H1 (cell line): ENCODE data around the gene TBC1D7. TPM values are rescaled to one million over a fixed set of nuclear protein-coding genes. Genes with fewer than 3 reads are reported as not detected.

ENCODE experiments used
- CTCF ChIA-PET: fragments of 300-600 bp; sonication (Branson Sonifier 250); formaldehyde crosslinking; loops from one replicate; lab custom pipeline; 2021; ENCODE audit not compliant: partially characterized antibody; lab: Charles Lee
- POLR2A ChIA-PET: fragments of 300-600 bp; sonication (Branson Sonifier 250); formaldehyde crosslinking; loops from one replicate; lab custom pipeline; 2021; ENCODE audit warnings: inconsistent platforms; ENCODE audit not compliant: partially characterized antibody; lab: Charles Lee
- DNase-seq, 2 experiments: peaks; one replicate each; pipeline versions ENCODE4 v3.0.0 to v3.0.0-alpha.2; 2010 to 2022; ENCODE audit warnings: low spot score in 2 of 2, low read depth in 1 of 2, mixed read lengths in 1 of 2
- FAIRE-seq: peaks from 2 replicates; lab custom pipeline; 2011; peaks lifted over from hg19 to GRCh38; lab: Jason Lieb, UNC
- H2AFZ ChIP-seq: 2 replicates; pipeline ENCODE4 v1.8.1; 2012; ENCODE audit warnings: low read length, inconsistent platforms
- H2AK5ac ChIP-seq: 2 replicates; pipeline ENCODE4 v1.6.1; 2013; ENCODE audit warnings: low read depth, low read length
- H2BK120ac ChIP-seq: replicated peaks from 2 replicates; pipeline ENCODE3; 2013; ENCODE audit warnings: low read depth, low read length, inconsistent platforms
- H2BK12ac ChIP-seq: 2 replicates; pipeline ENCODE4 v1.6.1; 2013; ENCODE audit warnings: low read depth, low read length
- H2BK15ac ChIP-seq: 2 replicates; pipeline ENCODE4 v1.6.1; 2013; ENCODE audit warnings: low read length
- H2BK20ac ChIP-seq: 2 replicates; pipeline ENCODE4 v1.6.1; 2013; ENCODE audit warnings: low read length
- H2BK5ac ChIP-seq: 2 replicates; pipeline ENCODE4 v1.6.1; 2013; ENCODE audit warnings: low read depth, low read length
- H3K14ac ChIP-seq: 2 replicates; pipeline ENCODE4 v1.6.1; 2013; ENCODE audit warnings: inconsistent platforms; ENCODE audit not compliant: insufficient read length
- H3K18ac ChIP-seq: 2 replicates; pipeline ENCODE4 v1.6.1; 2013; ENCODE audit warnings: low read length; ENCODE audit errors: extremely low read depth
- H3K23ac ChIP-seq: 2 replicates; pipeline ENCODE4 v1.6.1; 2013; ENCODE audit warnings: inconsistent platforms; ENCODE audit not compliant: insufficient read length
- H3K23me2 ChIP-seq: 2 replicates; pipeline ENCODE4 v1.6.1; 2013; ENCODE audit warnings: low read depth, low read length
- H3K27ac ChIP-seq: 2 replicates; pipeline ENCODE4 v1.6.1; 2011; ENCODE audit warnings: low read depth, low read length, inconsistent platforms
- H3K27me3 ChIP-seq, 4 experiments: replicated peaks in 1 of 4; 1 replicate in 1 of 4; 2 replicates in 3 of 4; pipeline versions ENCODE4 v1.6.1 to v1.8.1; 2011 to 2013; ENCODE audit warnings: low read length in 3 of 4, mild to moderate bottlenecking in 3 of 4, inconsistent platforms in 2 of 4, mixed read lengths in 2 of 4, moderate library complexity in 1 of 4; ENCODE audit not compliant: control insufficient read depth in 3 of 4, insufficient read depth in 3 of 4; ENCODE audit errors: extremely low read depth in 1 of 4
- H3K36me3 ChIP-seq, 4 experiments: 2 replicates each; pipeline versions ENCODE4 v1.6.1 to v1.8.1; 2011 to 2013; ENCODE audit warnings: mild to moderate bottlenecking in 4 of 4, low read length in 3 of 4, moderate library complexity in 2 of 4, control low read depth in 1 of 4, inconsistent platforms in 1 of 4; ENCODE audit not compliant: insufficient read depth in 4 of 4, control insufficient read depth in 2 of 4
- H3K4ac ChIP-seq: replicated peaks from 2 replicates; pipeline ENCODE3; 2013; ENCODE audit warnings: low read length, low read depth, mixed read lengths, inconsistent platforms; ENCODE audit not compliant: insufficient read length
- H3K4me1 ChIP-seq, 4 experiments: replicated peaks in 1 of 4; 1 replicate in 1 of 4; 2 replicates in 3 of 4; pipeline versions ENCODE4 v1.6.1 to v1.8.1; 2011 to 2013; ENCODE audit warnings: low read length in 3 of 4, inconsistent platforms in 2 of 4, mixed read lengths in 1 of 4; ENCODE audit not compliant: insufficient read depth in 4 of 4, control insufficient read depth in 3 of 4
- H3K4me2 ChIP-seq, 2 experiments: 2 replicates each; pipeline versions ENCODE4 v1.6.1 to v1.8.1; 2011 to 2013; ENCODE audit warnings: low read depth in 2 of 2, low read length in 2 of 2, control low read depth in 1 of 2, inconsistent platforms in 1 of 2, mild to moderate bottlenecking in 1 of 2; ENCODE audit not compliant: insufficient read depth in 1 of 2
- H3K4me3 ChIP-seq, 4 experiments: fragments of 200-600, 300-600 bp in 1 of 4; sonication (generic), shearing (Covaris generic), sonication (Bioruptor Twin) in 1 of 4; 2 replicates each; pipeline versions ENCODE4 v1.5.1 to v1.8.1; 2011 to 2016; ENCODE audit warnings: low read length in 4 of 4, low read depth in 3 of 4, control low read depth in 2 of 4, inconsistent platforms in 2 of 4, mild to moderate bottlenecking in 2 of 4, mixed read lengths in 1 of 4, moderate library complexity in 1 of 4; ENCODE audit not compliant: insufficient read depth in 2 of 4; ENCODE audit errors: extremely low read depth in 1 of 4
- H3K56ac ChIP-seq: replicated peaks from 2 replicates; pipeline ENCODE3; 2013; ENCODE audit warnings: low read depth, mild to moderate bottlenecking, mixed read lengths, low read length, inconsistent platforms; ENCODE audit not compliant: insufficient read length
- H3K79me1 ChIP-seq: 2 replicates; pipeline ENCODE4 v1.6.1; 2013; ENCODE audit warnings: low read depth, low read length, control low read depth
- H3K79me2 ChIP-seq, 2 experiments: 2 replicates each; pipeline versions ENCODE4 v1.6.1 to v1.8.1; 2012 to 2013; ENCODE audit warnings: low read length in 2 of 2, mild to moderate bottlenecking in 2 of 2, inconsistent platforms in 1 of 2; ENCODE audit not compliant: insufficient read depth in 2 of 2, control insufficient read depth in 1 of 2
- H3K9ac ChIP-seq, 4 experiments: replicated peaks in 1 of 4; 1 replicate in 1 of 4; 2 replicates in 3 of 4; pipeline versions ENCODE4 v1.6.1 to v1.8.1; 2011 to 2013; ENCODE audit warnings: low read depth in 3 of 4, low read length in 3 of 4, control low read depth in 2 of 4, mild to moderate bottlenecking in 2 of 4, moderate library complexity in 2 of 4, inconsistent platforms in 1 of 4; ENCODE audit errors: extremely low read depth in 1 of 4
- H3K9me3 ChIP-seq, 2 experiments: 2 replicates each; pipeline versions ENCODE4 v1.6.1 to v1.8.1; 2012 to 2013; ENCODE audit warnings: mild to moderate bottlenecking in 2 of 2, moderate library complexity in 2 of 2, control low read depth in 1 of 2, inconsistent platforms in 1 of 2, low read depth in 1 of 2, low read length in 1 of 2, mixed read lengths in 1 of 2; ENCODE audit not compliant: insufficient read depth in 2 of 2
- H4K20me1 ChIP-seq, 2 experiments: replicated peaks in 1 of 2; 2 replicates each; pipeline versions ENCODE3 to v1.8.1; 2011 to 2013; ENCODE audit warnings: inconsistent platforms in 2 of 2, low read length in 2 of 2, mild to moderate bottlenecking in 1 of 2; ENCODE audit not compliant: insufficient read depth in 2 of 2, control insufficient read depth in 1 of 2
- H4K5ac ChIP-seq: 2 replicates; pipeline ENCODE4 v1.6.1; 2013; ENCODE audit warnings: low read length, low read depth, mixed read lengths, inconsistent platforms; ENCODE audit not compliant: insufficient read length
- H4K8ac ChIP-seq: 2 replicates; pipeline ENCODE4 v1.8.0; 2013; ENCODE audit warnings: mild to moderate bottlenecking, moderate library complexity, low read length, inconsistent platforms; ENCODE audit not compliant: insufficient read depth; ENCODE audit errors: extremely low read depth
- H4K91ac ChIP-seq: replicated peaks from 2 replicates; pipeline ENCODE3; 2013; ENCODE audit warnings: low read length, mixed read lengths, inconsistent platforms; ENCODE audit not compliant: insufficient read length
- ASH2L ChIP-seq: fragments of 200-600, 300-600 bp; sonication (generic); IDR thresholded peaks from one replicate; pipeline ENCODE4 v1.7.1; 2017; ENCODE audit warnings: low read length
- BCL11A ChIP-seq, 2 experiments: IDR thresholded peaks; one replicate each; pipeline ENCODE4 v1.6.1; 2011; ENCODE audit warnings: low read depth in 2 of 2, low read length in 2 of 2, mild to moderate bottlenecking in 2 of 2
- BRCA1 ChIP-seq: IDR thresholded peaks from 2 replicates; pipeline ENCODE4 v1.6.1; 2012; ENCODE audit warnings: low read depth, low read length, improper control_type of control experiment
- CTBP2 ChIP-seq: IDR thresholded peaks from 2 replicates; pipeline ENCODE4 v1.7.0; 2011; ENCODE audit warnings: borderline replicate concordance, mild to moderate bottlenecking, moderate library complexity, mixed read lengths, low read length; ENCODE audit not compliant: insufficient read depth, insufficient read length
- EZH2 ChIP-seq: fragments of 200-600 bp; sonication (generic); IDR thresholded peaks from 2 replicates; pipeline ENCODE4 v1.7.1; 2012; ENCODE audit warnings: low read depth, mild to moderate bottlenecking, moderate library complexity, low read length, inconsistent platforms; ENCODE audit not compliant: severe bottlenecking
- MAX ChIP-seq: IDR thresholded peaks from 2 replicates; pipeline ENCODE4 v1.6.1; 2012; ENCODE audit warnings: inconsistent platforms
- PHF8 ChIP-seq: fragments of 200-600 bp; sonication (generic); conservative IDR thresholded peaks from 2 replicates; pipeline ENCODE4 v1.7.1; 2012; ENCODE audit warnings: low read depth, mild to moderate bottlenecking, inconsistent platforms, low read length, moderate library complexity
- RNF2 ChIP-seq: fragments of 200-900, 300-1000 bp; sonication (generic); IDR thresholded peaks from 2 replicates; pipeline ENCODE4 v1.7.1; 2016; ENCODE audit warnings: borderline replicate concordance, low read depth, mild to moderate bottlenecking, antibody characterized with exemption, low read length; ENCODE audit not compliant: poor library complexity, severe bottlenecking; ENCODE audit errors: missing control alignments
- SIRT6 ChIP-seq: IDR thresholded peaks from one replicate; pipeline ENCODE4 v1.7.1; 2012; ENCODE audit warnings: low read length, inconsistent platforms
- SP4 ChIP-seq: IDR thresholded peaks from 2 replicates; pipeline ENCODE4 v1.6.1; 2012; ENCODE audit warnings: low read length, inconsistent platforms
- TBP ChIP-seq: IDR thresholded peaks from 2 replicates; pipeline ENCODE4 v1.6.1; 2011; ENCODE audit warnings: low read depth, low read length, improper control_type of control experiment
- TCF12 ChIP-seq: IDR thresholded peaks from 2 replicates; pipeline ENCODE4 v1.6.1; 2011; ENCODE audit warnings: low read depth, mild to moderate bottlenecking, low read length
- WGBS, 2 experiments: shearing (Covaris generic) in 1 of 2; methylation state at CpG; one replicate each; pipeline versions ENCODE4 v1.1.6 to v1.1.7; 2013 to 2015; ENCODE audit warnings: low lambda C conversion rate in 2 of 2, mixed read lengths in 2 of 2, inconsistent platforms in 1 of 2, low coverage in 1 of 2, missing lambda C conversion rate in 1 of 2; ENCODE audit not compliant: insufficient replicate concordance in 2 of 2, insufficient coverage in 1 of 2, insufficient read length in 1 of 2; ENCODE audit errors: extremely low coverage in 1 of 2, missing lambda C conversion rate in 1 of 2; 5-methylcytosine and 5-hydroxymethylcytosine counted together
- polyA plus RNA-seq, 7 experiments: library from polyadenylated mRNA; depleted of rRNA in 3 of 7; stranded (reverse) in 5 of 7; unstranded in 2 of 7; fragments of >200 nt in 5 of 7; fragments of 200-250 nt in 2 of 7; gene quantifications; 1 replicate in 5 of 7; 2 replicates in 1 of 7; 4 replicates in 1 of 7; pipeline versions ENCODE4 v1.2.1 to v1.2.3, GENCODE V29; 2011 to 2013; ENCODE audit warnings: missing spikeins in 2 of 7, mixed read lengths in 2 of 7
- total RNA-seq: library from RNA; stranded (reverse); fragmentation: NEBNext Ultra II Directional; extraction: Animal tissue kit (Norgen Biotek cat#: 25700); gene quantifications from 2 replicates; pipeline ENCODE4 v1.2.1, GENCODE V29; 2021

The TBC1D7 gene
- total and polyA plus RNA-seq, 2 of the 8 experiments (the other 6 are each of a cell fraction or from before 2014, with no cell fraction given) = 46.1 to 55.2 TPM

- Histone ChIP-seq H4K20me1 (peaks cover 2 to 3% of the 10 kb centered on the region in 2 experiments), H3K27ac (no peak overlapping the region), H3K4me1 (no peaks in the 10 kb centered on the region), H3K23ac (no peak overlapping the region), H4K5ac (no peak overlapping the region), H2BK20ac (no peak overlapping the region), H4K8ac (no peak overlapping the region), H3K4me3 (no peak overlapping the region), H3K36me3 (peaks cover 4 to 73% (median 36%) of the 10 kb centered on the region in 4 experiments), H3K14ac (no peak overlapping the region), H2BK120ac (no peak overlapping the region), H2BK12ac (no peak overlapping the region), H3K23me2 (no peaks in the 10 kb centered on the region), H2BK15ac (no peak overlapping the region), H3K9me3 (no peaks in the 10 kb centered on the region), H3K9ac (no peak overlapping the region), H3K18ac (no peak overlapping the region), H2AFZ (no peak overlapping the region), H4K91ac (no peak overlapping the region), H3K79me2 (no peaks in the 10 kb centered on the region), H2AK5ac (no peak overlapping the region), H3K4ac (no peak overlapping the region), H2BK5ac (no peak overlapping the region), H3K27me3 (no peaks in the 10 kb centered on the region), H3K79me1 (no peaks in the 10 kb centered on the region), H3K4me2 (no peak overlapping the region), H3K56ac (no peak overlapping the region)
- WGBS, 2 experiments = 87% methylated on average over 1 of the region's 1 CpG; no CpG with 5 or more reads in 1 of the 2 experiments
- TF ChIP-seq BCL11A (IDR thresholded peaks at IDR 0.05; ENCODE audit: low read depth in 2 of 2, low read length in 2 of 2) = no peak
- TF ChIP-seq EZH2 = no peak
- no peak for TF ChIP-seq RNF2
- no peak for TF ChIP-seq CTBP2
- TF ChIP-seq BRCA1 = no peak
- TF ChIP-seq SIRT6 = no peak
- no peak for TF ChIP-seq TCF12
- TF ChIP-seq TBP = no peak
- TF ChIP-seq ASH2L = no peak
- no peak for TF ChIP-seq SP4
- no peak for TF ChIP-seq PHF8
- no peak for TF ChIP-seq MAX
- CTCF ChIA-PET = interaction anchor here (0.7 kb wide), 1 partner anchor 430 kb away, joined by 3 read pairs; no protein-coding TSS in a partner anchor
- FAIRE-seq = no peak
- DNase-seq = no peak
- POLR2A ChIA-PET = interaction anchor here (0.5 to 1.1 kb wide), 2 partner anchors 11 to 18 kb away, joined by 3 read pairs; no protein-coding TSS in a partner anchor
These were observed 20.0 kb downstream of the TBC1D7 start for GRCh38 chr6:13308332-13308731.
